Glutamatergic neuron (in vitro differentiated cells): ENCODE measurements around the gene SCTR. TPM values are rescaled to one million over a fixed set of nuclear protein-coding genes. Genes with fewer than 3 reads are reported as not detected.

Experiments
- DNase-seq: peaks from one replicate; pipeline ENCODE4 v3.0.0; 2022
- H3K27ac Mint-ChIP-seq: one replicate; pipeline ENCODE4 v1.8.0; 2020; ENCODE audit warnings: mild to moderate bottlenecking, mixed read lengths, inconsistent platforms; ENCODE audit not compliant: unreplicated experiment
- H3K27me3 Mint-ChIP-seq: one replicate; pipeline ENCODE4 v1.8.0; 2020; ENCODE audit warnings: mild to moderate bottlenecking, moderate library complexity, mixed read lengths, inconsistent platforms; ENCODE audit not compliant: unreplicated experiment
- H3K36me3 Mint-ChIP-seq: one replicate; pipeline ENCODE4 v1.8.0; 2020; ENCODE audit warnings: mild to moderate bottlenecking, mixed read lengths, inconsistent platforms; ENCODE audit not compliant: unreplicated experiment
- H3K4me1 Mint-ChIP-seq: one replicate; pipeline ENCODE4 v1.8.0; 2020; ENCODE audit warnings: mild to moderate bottlenecking, low read depth, mixed read lengths, inconsistent platforms; ENCODE audit not compliant: unreplicated experiment
- H3K4me3 Mint-ChIP-seq: one replicate; pipeline ENCODE4 v1.8.0; 2020; ENCODE audit warnings: mild to moderate bottlenecking, mixed read lengths, inconsistent platforms; ENCODE audit not compliant: unreplicated experiment
- H3K9me3 Mint-ChIP-seq: one replicate; pipeline ENCODE4 v1.8.0; 2020; ENCODE audit warnings: mild to moderate bottlenecking, moderate library complexity, mixed read lengths, inconsistent platforms; ENCODE audit not compliant: unreplicated experiment
- total RNA-seq: library from RNA; stranded (reverse); fragmentation: NEBNext Ultra II Directional; extraction: Animal tissue kit (Norgen Biotek cat#: 25700); gene quantifications from one replicate; pipeline ENCODE4 v1.2.1, GENCODE V29; 2021; ENCODE audit not compliant: unreplicated experiment
- TF ChIP-seq, protein P1 (sequence below): fragments of 200-600 bp; sonication (generic); IDR thresholded peaks from one replicate; pipeline ENCODE4 v1.5.0; 2021; ENCODE audit not compliant: partially characterized antibody, unreplicated experiment

The SCTR gene
- total RNA-seq, 1 donor from 2014 or later, result not detected

DNA sequence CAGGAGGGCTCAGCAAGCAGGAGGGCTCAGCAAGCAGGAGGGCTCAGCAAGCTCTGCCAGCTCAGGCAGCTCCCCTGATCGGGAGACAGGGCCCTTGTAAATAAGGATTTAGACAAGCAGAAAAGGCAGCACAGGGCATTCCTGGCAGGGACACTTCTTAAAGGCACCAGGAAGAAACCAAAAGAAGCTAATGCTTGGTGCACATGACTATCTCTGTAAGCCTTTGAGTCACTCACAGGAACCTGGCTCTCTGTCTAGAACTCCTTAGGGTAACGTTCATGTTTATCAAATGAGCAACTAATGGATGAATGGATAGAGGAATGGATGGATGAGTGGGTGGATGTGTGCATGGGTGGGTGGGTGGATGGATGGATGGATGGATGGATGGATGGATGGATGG lies 64.2 kb downstream of the SCTR start:
- Mint-ChIP-seq H3K4me3 (no peak overlapping the region), H3K9me3 (peaks cover 2% of the 10 kb centered on the region), H3K27me3 (no peaks in the 10 kb centered on the region), H3K36me3 (no peaks in the 10 kb centered on the region), H3K27ac (no peak overlapping the region), H3K4me1 (no peaks in the 10 kb centered on the region)
- no peak for DNase-seq
- TF ChIP-seq, protein P1, sequence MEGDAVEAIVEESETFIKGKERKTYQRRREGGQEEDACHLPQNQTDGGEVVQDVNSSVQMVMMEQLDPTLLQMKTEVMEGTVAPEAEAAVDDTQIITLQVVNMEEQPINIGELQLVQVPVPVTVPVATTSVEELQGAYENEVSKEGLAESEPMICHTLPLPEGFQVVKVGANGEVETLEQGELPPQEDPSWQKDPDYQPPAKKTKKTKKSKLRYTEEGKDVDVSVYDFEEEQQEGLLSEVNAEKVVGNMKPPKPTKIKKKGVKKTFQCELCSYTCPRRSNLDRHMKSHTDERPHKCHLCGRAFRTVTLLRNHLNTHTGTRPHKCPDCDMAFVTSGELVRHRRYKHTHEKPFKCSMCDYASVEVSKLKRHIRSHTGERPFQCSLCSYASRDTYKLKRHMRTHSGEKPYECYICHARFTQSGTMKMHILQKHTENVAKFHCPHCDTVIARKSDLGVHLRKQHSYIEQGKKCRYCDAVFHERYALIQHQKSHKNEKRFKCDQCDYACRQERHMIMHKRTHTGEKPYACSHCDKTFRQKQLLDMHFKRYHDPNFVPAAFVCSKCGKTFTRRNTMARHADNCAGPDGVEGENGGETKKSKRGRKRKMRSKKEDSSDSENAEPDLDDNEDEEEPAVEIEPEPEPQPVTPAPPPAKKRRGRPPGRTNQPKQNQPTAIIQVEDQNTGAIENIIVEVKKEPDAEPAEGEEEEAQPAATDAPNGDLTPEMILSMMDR, result no peak

DNA sequence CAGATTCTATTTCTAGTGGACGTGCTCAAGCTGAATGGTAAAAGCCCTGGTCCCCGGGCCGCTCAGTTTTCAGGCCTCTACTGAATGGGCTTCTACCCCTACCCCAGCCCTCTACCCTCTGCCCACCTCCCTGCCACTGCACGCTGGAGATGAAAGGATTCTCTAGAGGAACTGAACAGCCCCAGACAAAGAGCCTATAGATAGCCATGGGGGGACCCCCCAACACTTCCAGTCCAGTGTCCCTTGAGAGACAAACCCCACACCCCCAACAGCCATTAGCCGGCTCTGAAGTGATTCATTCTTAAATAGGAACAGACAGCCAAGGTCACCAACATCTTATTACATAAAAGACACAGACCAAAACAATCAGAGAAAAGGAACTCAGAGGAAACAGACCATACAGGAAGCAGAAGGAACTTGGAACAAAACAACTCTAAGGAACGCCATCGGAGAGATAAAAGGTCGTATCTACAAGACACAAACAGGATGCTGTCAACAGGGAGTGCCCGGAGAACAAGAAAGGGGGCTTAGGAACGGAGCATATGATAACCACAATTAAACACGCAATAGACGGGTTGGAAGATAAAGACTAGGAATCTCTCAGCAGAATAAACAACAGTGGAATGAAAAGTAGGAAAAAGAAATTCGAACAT lies 69.1 kb downstream of the SCTR start:
- no peak overlapping the region for H3K4me3 Mint-ChIP-seq
- no peaks in the 10 kb centered on the region for H3K36me3 Mint-ChIP-seq
- H3K27ac Mint-ChIP-seq, result no peak overlapping the region
- H3K4me1 Mint-ChIP-seq, result no peaks in the 10 kb centered on the region
- no peak for DNase-seq
- no peaks in the 10 kb centered on the region for H3K9me3 Mint-ChIP-seq
- no peaks in the 10 kb centered on the region for H3K27me3 Mint-ChIP-seq
- TF ChIP-seq, protein P1, result no peak

DNA sequence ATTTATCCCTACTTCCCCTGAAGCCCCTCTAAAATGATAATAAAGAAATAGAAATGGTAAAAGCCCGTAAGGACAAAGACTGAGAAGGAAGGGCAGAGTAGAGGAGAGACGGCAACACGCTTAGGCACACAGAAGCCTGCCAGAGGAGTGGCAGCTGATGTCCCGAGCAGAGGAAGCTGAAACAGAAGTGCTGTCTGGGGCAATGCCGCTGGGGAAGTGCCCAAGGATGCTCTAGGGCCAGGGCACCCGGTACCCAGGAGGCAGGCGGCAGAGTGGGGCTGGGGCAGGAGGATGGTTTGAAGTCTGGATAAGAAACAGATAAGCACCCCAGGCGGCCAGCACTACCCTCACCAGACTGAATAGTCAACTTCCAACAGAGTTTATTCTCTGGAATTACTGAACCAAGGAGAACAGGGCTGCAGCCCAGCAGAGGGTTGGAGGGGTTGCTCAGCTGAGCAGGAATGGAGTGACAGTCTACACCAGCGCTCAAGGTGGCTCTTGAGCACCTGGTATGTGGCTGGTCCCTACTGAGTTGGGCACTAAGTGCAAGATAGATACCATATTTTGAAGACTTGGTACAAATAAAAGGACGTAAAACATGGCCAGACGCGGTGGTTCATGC lies 70.2 kb downstream of the SCTR start:
- DNase-seq, result no peak
- Mint-ChIP-seq H3K27ac (no peak overlapping the region), H3K4me1 (no peaks in the 10 kb centered on the region), H3K36me3 (no peaks in the 10 kb centered on the region), H3K27me3 (no peaks in the 10 kb centered on the region), H3K4me3 (no peak overlapping the region), H3K9me3 (no peaks in the 10 kb centered on the region)
- TF ChIP-seq, protein P1, result no peak

DNA sequence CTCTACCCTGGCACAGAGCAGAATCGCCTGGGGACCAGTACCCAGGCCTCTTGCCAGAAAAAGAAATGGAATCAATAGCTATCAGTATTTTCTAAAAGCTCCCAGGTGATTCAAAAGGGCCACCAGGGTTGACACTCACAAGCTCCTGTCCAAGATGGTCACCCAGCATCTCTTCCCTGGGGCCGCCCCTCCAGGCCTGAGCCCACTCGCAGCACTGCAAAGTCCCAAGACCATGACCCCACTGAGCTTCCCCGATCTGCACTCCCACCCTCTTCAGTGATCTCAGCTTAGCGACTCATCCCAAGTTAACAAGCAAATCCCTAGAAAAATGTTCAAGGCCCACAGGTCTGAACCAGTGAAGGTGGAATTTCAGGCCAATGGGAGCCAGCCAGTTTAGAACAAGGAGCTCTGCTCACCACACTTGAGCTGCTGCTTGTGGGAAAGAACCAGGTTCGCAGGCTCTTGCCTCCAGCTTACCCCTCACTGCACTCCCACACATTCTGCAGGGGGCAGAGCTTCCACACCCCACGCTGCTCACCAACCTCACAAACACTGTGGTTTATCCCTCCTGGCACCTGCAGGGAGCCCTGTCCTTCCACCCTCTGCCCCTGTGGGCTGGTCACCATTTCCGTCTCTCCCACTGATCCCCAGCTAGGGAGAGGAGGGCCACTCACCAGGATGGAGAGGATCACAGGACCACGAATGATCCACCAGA lies 72.8 kb downstream of the SCTR start:
- no peaks in the 10 kb centered on the region for H3K4me1 Mint-ChIP-seq
- TF ChIP-seq, protein P1, result no peak
- H3K27ac Mint-ChIP-seq, result no peak overlapping the region
- no peaks in the 10 kb centered on the region for H3K27me3 Mint-ChIP-seq
- no peaks in the 10 kb centered on the region for H3K9me3 Mint-ChIP-seq
- no peak for DNase-seq
- peaks cover 3% of the 10 kb centered on the region for H3K36me3 Mint-ChIP-seq
- H3K4me3 Mint-ChIP-seq, result no peak overlapping the region

DNA sequence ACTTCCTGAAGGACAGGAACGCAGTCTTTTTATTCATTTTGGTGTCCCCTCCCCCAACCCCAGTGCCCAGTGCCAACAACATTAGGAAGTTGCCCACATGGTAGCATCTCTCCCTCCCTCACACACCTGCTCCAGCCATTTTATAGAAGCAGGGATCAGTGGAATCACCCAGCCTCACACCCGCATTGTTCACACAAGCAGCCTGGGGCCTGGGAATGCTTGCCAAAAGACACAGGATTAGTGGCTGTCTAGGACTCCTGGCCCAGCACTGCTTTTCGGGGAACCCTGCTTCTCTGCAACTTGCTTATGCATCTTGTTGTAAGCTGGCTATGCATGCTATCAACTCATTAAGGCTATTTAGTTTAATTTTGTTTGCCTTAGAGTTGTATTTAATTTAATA lies 74.8 kb downstream of the SCTR start:
- DNase-seq, result no peak
- no peaks in the 10 kb centered on the region for H3K27me3 Mint-ChIP-seq
- no peak overlapping the region for H3K27ac Mint-ChIP-seq
- peaks cover 3% of the 10 kb centered on the region for H3K36me3 Mint-ChIP-seq
- H3K4me3 Mint-ChIP-seq, result no peak overlapping the region
- no peaks in the 10 kb centered on the region for H3K9me3 Mint-ChIP-seq
- H3K4me1 Mint-ChIP-seq, result no peaks in the 10 kb centered on the region
- TF ChIP-seq, protein P1, result no peak
